GM23248 (cell line): ENCODE data around the gene DLG2.

Source experiments
- EZH2 ChIP-seq: fragments of 200-600 bp; sonication (generic); IDR thresholded peaks from 2 replicates; pipeline ENCODE4 v1.6.1; 2018; ENCODE audit warnings: antibody characterized with exemption, mild to moderate bottlenecking; ENCODE audit not compliant: insufficient read depth, poor library complexity, severe bottlenecking
- EZH2phosphoT487 ChIP-seq: fragments of 200-600 bp; sonication (generic); IDR thresholded peaks from 2 replicates; pipeline ENCODE4 v1.6.1; 2018; ENCODE audit warnings: antibody characterized with exemption, moderate library complexity, mild to moderate bottlenecking, low read depth; ENCODE audit not compliant: insufficient read depth

DNA sequence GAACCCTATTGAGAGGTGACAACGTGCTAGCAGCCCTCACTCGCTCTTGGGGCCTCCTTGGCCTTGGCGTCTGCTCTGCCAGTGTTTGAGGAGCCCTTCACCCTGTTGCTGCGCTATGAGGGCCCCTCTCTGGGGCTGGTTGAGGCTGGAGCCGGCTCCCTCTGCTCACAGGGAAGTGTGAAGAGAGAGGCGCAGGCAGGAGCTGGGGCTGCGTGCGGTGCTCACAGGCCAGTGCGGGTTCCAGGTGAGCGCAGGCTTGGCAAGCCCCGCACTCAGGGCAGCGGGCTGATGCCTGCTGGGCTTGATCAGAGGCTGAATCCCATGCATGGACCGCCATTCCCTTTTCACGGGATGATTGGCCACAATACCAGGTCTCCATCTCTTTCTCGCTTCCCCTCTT, 90.7 kb downstream of the DLG2 start:
- TF ChIP-seq EZH2, result no peak
- TF ChIP-seq EZH2phosphoT487, result no peak
